ENCODE data around the gene RECK.
"Not testable (repeated sequence)": the region's sequence is repeated elsewhere in the genome, so short reads cannot be mapped to it uniquely, and the experiment has no call there.

The RECK gene

GRCh38 chr9:36118706-36119105 lies 82.0 kb downstream of the RECK start:
- DNase-seq: no peak

- DNase-seq: no peak
Observed at GRCh38 chr9:36119476-36119875, 82.8 kb downstream of the RECK start.

GRCh38 chr9:36120705-36121104 lies 84.0 kb downstream of the RECK start:
- no peak for DNase-seq

GRCh38 chr9:36121971-36122370 lies 85.3 kb downstream of the RECK start:
- no peak for DNase-seq

- no peak for DNase-seq
Observed at GRCh38 chr9:36123515-36123914, 86.8 kb downstream of the RECK start.

- no peak for DNase-seq
Observed at GRCh38 chr9:36125062-36125855, 88.5 kb downstream of the RECK start.

- DNase-seq: no peak
Observed at GRCh38 chr9:36126016-36126730, 89.5 kb downstream of the RECK start.

- no peak for DNase-seq
Observed at GRCh38 chr9:36127652-36128244, 91.0 kb downstream of the RECK start.

GRCh38 chr9:36128349-36128748 lies 91.6 kb downstream of the RECK start:
- no peak for DNase-seq

- no peak for DNase-seq
Observed at GRCh38 chr9:36129139-36129538, 92.4 kb downstream of the RECK start.

- not testable (repeated sequence) for DNase-seq
Observed at GRCh38 chr9:36131666-36132065, 95.0 kb downstream of the RECK start.

GRCh38 chr9:36132086-36132485 lies 95.4 kb downstream of the RECK start:
- no peak for DNase-seq

GRCh38 chr9:36134761-36135505 lies 98.2 kb downstream of the RECK start:
- no peak for DNase-seq

- no peak for DNase-seq
Observed at GRCh38 chr9:36135741-36136271, 99.1 kb downstream of the RECK start.

- no peak for DNase-seq
Observed at GRCh38 chr9:36136272-36136893, 99.7 kb downstream of the RECK start, which contains the start of gene GLIPR2. Gene GLIPR2 (plus strand): TSS chr9:36136733. CDS start chr9:36136779, 46 bp downstream.

GRCh38 chr9:36136894-36137391 lies 100.2 kb downstream of the RECK start:
- DNase-seq: no peak

- DNase-seq: no peak
Observed at GRCh38 chr9:36137392-36138004, 100.8 kb downstream of the RECK start.

- no peak for DNase-seq
Observed at GRCh38 chr9:36138496-36138895, 101.8 kb downstream of the RECK start.

GRCh38 chr9:36138901-36139300 lies 102.2 kb downstream of the RECK start:
- DNase-seq: no peak

- DNase-seq: no peak
Observed at GRCh38 chr9:36140086-36141084, 103.7 kb downstream of the RECK start.
